ENCODE measurements around the gene KIFAP3.

DNA sequence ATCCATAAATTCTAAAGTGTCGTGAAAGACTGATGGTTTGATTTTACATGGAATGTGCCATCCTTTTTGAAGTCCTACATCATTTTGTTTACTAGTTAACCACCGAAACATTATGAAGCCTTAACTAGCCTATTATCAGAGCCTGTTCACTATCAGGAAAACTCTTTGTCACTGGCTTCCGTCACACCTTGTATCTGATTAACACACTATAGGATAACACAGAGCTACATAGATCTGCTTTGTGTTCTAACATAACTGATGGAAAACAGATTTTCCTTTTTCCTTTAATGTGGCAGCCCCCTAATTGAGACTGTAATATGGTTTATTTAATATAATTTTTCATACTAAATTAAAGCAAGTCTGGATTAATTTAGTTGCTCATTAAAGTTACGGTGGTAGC lies 106.3 kb downstream of the KIFAP3 start:
- TF ChIP-seq, protein P1, sequence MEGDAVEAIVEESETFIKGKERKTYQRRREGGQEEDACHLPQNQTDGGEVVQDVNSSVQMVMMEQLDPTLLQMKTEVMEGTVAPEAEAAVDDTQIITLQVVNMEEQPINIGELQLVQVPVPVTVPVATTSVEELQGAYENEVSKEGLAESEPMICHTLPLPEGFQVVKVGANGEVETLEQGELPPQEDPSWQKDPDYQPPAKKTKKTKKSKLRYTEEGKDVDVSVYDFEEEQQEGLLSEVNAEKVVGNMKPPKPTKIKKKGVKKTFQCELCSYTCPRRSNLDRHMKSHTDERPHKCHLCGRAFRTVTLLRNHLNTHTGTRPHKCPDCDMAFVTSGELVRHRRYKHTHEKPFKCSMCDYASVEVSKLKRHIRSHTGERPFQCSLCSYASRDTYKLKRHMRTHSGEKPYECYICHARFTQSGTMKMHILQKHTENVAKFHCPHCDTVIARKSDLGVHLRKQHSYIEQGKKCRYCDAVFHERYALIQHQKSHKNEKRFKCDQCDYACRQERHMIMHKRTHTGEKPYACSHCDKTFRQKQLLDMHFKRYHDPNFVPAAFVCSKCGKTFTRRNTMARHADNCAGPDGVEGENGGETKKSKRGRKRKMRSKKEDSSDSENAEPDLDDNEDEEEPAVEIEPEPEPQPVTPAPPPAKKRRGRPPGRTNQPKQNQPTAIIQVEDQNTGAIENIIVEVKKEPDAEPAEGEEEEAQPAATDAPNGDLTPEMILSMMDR (IDR thresholded peaks at IDR 0.05 in 4 of 5, conservative IDR thresholded peaks at IDR 0.05 in 1 of 5) = no peak
- no peak for TF ChIP-seq POLR2A (IDR thresholded peaks at IDR 0.05)
